Measurements from ENCODE around the gene FN3K. TPM values are rescaled to one million over a fixed set of nuclear protein-coding genes. Genes with fewer than 3 reads are reported as not detected.
A peak's percentile ranks its signal among the peaks of the same experiment; 100 is the strongest.

FN3K gene
- total RNA-seq, 1 experiment from 2014 or later, result 28.3 TPM

DNA sequence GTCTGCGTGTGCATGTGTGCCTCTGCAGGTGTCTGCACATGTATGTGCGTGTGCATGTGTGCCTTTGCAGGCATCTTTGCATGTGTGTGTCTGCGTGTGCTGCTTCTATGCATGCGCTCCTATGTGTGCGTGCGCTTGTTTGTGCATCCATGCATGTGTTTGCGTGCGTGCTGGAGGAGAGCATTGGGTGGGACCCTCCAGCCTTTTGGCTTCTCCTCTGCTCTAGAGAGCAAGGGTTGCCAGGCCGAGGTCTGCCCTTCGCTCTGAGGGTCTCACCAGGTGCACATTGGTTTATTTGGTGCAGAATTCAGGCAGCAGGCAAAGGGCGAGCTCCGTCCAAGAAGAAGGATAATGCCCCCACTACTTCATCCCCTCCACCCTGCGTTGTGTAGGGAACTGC, 35.9 kb upstream of the FN3K start:
- Histone ChIP-seq H3K79me1 (ENCODE audit: insufficient read depth, low read depth, low read length, poor library complexity, severe bottlenecking) (no peaks in the 10 kb centered on the region), H2BK15ac (ENCODE audit: low read depth, low read length) (no peak overlapping the region), H2BK5ac (ENCODE audit: insufficient read length, low read length) (no peak overlapping the region), H3K9ac (ENCODE audit: extremely low read depth, insufficient read length, low read length) (no peak overlapping the region), H3K9me3 (ENCODE audit: control insufficient read depth, low read depth, low read length) (no peaks in the 10 kb centered on the region), H4K20me1 (ENCODE audit: control insufficient read depth, insufficient read depth, insufficient read length) (no peaks in the 10 kb centered on the region), H4K5ac (ENCODE audit: insufficient read length, low read depth, low read length) (no peak overlapping the region), H3K14ac (ENCODE audit: insufficient read depth, low read length) (no peak overlapping the region), H3K23ac (ENCODE audit: insufficient read length, low read depth, low read length) (no peak overlapping the region), H3K4me1 (ENCODE audit: insufficient read depth, low read length) (no peaks in the 10 kb centered on the region), H3K27ac (ENCODE audit: insufficient read length, low read depth, low read length) (no peak overlapping the region), H3K23me2 (ENCODE audit: insufficient read length, low read depth, low read length, poor library complexity, severe bottlenecking) (peaks cover 7% of the 10 kb centered on the region), H2AK5ac (ENCODE audit: insufficient read length, low read length) (no peak overlapping the region), H4K91ac (ENCODE audit: insufficient read length, low read depth, low read length) (no peak overlapping the region), H2AFZ (ENCODE audit: low read length) (no peak overlapping the region), H2BK12ac (ENCODE audit: insufficient read length, low read depth, low read length) (no peak overlapping the region), H2BK20ac (ENCODE audit: low read depth, low read length, poor library complexity, severe bottlenecking) (no peak overlapping the region), H3K4me2 (ENCODE audit: insufficient read depth, insufficient read length, low read length) (peak overlapping the region; percentile 27), H3K56ac (ENCODE audit: insufficient read length, low read depth, low read length) (no peak overlapping the region), H3T11ph (ENCODE audit: low read length) (no peak overlapping the region), H3K4ac (ENCODE audit: low read depth, low read length) (no peak overlapping the region), H2BK120ac (ENCODE audit: low read depth, low read length, poor library complexity, severe bottlenecking) (no peak overlapping the region), H3K18ac (ENCODE audit: insufficient read length, low read depth, low read length) (no peak overlapping the region), H4K8ac (replicated peaks; ENCODE audit: insufficient read length, low read depth, low read length) (no peak overlapping the region), H3K79me2 (ENCODE audit: insufficient read depth, low read length) (no peaks in the 10 kb centered on the region), H3K27me3 (ENCODE audit: insufficient read depth, low read length) (peaks cover 15% of the 10 kb centered on the region; the same call in 1 of the 2 replicates)
- WGBS (ENCODE audit: extremely low coverage, insufficient read length, low lambda C conversion rate), result no CpG with 5 or more reads among the region's 13 CpGs
- Mint-ChIP-seq H3K4me3 (peak overlapping the region; percentile 74 to 90), H3K36me3 (ENCODE audit: insufficient read depth in 1 of 3, low read depth in 3 of 3) (peaks cover 0 to 4% (median 3%) of the 10 kb centered on the region in 3 experiments; a peak in 5 of 7 replicates), H3K9me3 (peaks cover 6 to 7% of the 10 kb centered on the region in 2 experiments; a peak in 4 of 5 replicates), H3K27me3 (ENCODE audit: low read depth) (peaks cover 50% of the 10 kb centered on the region), H3K4me1 (peaks cover 2 to 6% of the 10 kb centered on the region in 2 experiments; a peak in 2 of 4 replicates), H3K27ac (no peak overlapping the region; a peak in 1 of 7 replicates)
- no peak for DNase-seq
- TF ChIP-seq, protein P1, sequence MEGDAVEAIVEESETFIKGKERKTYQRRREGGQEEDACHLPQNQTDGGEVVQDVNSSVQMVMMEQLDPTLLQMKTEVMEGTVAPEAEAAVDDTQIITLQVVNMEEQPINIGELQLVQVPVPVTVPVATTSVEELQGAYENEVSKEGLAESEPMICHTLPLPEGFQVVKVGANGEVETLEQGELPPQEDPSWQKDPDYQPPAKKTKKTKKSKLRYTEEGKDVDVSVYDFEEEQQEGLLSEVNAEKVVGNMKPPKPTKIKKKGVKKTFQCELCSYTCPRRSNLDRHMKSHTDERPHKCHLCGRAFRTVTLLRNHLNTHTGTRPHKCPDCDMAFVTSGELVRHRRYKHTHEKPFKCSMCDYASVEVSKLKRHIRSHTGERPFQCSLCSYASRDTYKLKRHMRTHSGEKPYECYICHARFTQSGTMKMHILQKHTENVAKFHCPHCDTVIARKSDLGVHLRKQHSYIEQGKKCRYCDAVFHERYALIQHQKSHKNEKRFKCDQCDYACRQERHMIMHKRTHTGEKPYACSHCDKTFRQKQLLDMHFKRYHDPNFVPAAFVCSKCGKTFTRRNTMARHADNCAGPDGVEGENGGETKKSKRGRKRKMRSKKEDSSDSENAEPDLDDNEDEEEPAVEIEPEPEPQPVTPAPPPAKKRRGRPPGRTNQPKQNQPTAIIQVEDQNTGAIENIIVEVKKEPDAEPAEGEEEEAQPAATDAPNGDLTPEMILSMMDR (conservative IDR thresholded peaks at IDR 0.05), result no peak

Data from H9 (cell line).